Common myeloid progenitor, CD34-positive (primary cell): ENCODE data around the gene PDE3B.
A peak's percentile ranks its signal among the peaks of the same experiment; 100 is the strongest.

Experiments
- CTCF ChIA-PET: fragments of 350-600 bp; sonication (Branson Sonifier 250); formaldehyde crosslinking; loops from one replicate; lab custom pipeline; 2021; ENCODE audit warnings: antibody characterized with exemption; lab: Charles Lee
- POLR2A ChIA-PET: fragments of 350-600 bp; sonication (Branson Sonifier 250); formaldehyde crosslinking; loops from one replicate; lab custom pipeline; 2021; ENCODE audit warnings: antibody characterized with exemption; lab: Charles Lee
- DNase-seq, 3 donors: peaks; one replicate each; pipeline versions ENCODE4 v3.0.0 to v3.0.0-alpha.2; 2013
- H3K27ac ChIP-seq, 2 experiments: 1 replicate in 1 of 2; 2 replicates in 1 of 2; pipeline ENCODE4 v1.7.0; 2013; ENCODE audit warnings: inconsistent platforms in 2 of 2, low read length in 2 of 2, mild to moderate bottlenecking in 2 of 2, low read depth in 1 of 2, moderate library complexity in 1 of 2; ENCODE audit not compliant: severe bottlenecking in 2 of 2, insufficient read depth in 1 of 2, poor library complexity in 1 of 2
- H3K27me3 ChIP-seq, 5 experiments: replicated peaks in 2 of 5; 1 replicate in 3 of 5; 2 replicates in 2 of 5; pipeline versions ENCODE4 v1.6.1 to v1.7.0; 2013; ENCODE audit warnings: low read length in 4 of 5, mild to moderate bottlenecking in 2 of 5, moderate library complexity in 2 of 5, inconsistent platforms in 1 of 5; ENCODE audit not compliant: insufficient read depth in 5 of 5, control insufficient read depth in 4 of 5
- H3K36me3 ChIP-seq, 4 experiments: 1 replicate in 2 of 4; 2 replicates in 2 of 4; pipeline versions ENCODE4 v1.6.1 to v1.7.0; 2013; ENCODE audit warnings: low read length in 3 of 4, control low read depth in 1 of 4, mild to moderate bottlenecking in 1 of 4; ENCODE audit not compliant: control insufficient read depth in 4 of 4, insufficient read depth in 4 of 4
- H3K4me1 ChIP-seq, 4 experiments: 1 replicate in 3 of 4; 2 replicates in 1 of 4; pipeline versions ENCODE4 v1.6.1 to v1.7.1; 2013; ENCODE audit warnings: low read length in 3 of 4, mild to moderate bottlenecking in 3 of 4, control low read depth in 1 of 4, inconsistent platforms in 1 of 4, moderate library complexity in 1 of 4; ENCODE audit not compliant: control insufficient read depth in 4 of 4, insufficient read depth in 4 of 4; ENCODE audit errors: control extremely low read depth in 1 of 4
- H3K4me3 ChIP-seq, 7 experiments: 1 replicate in 4 of 7; 2 replicates in 3 of 7; pipeline versions ENCODE4 v1.5.1 to v1.7.0; 2013; ENCODE audit warnings: mild to moderate bottlenecking in 7 of 7, low read length in 6 of 7, moderate library complexity in 6 of 7, inconsistent platforms in 2 of 7, low read depth in 2 of 7, control low read depth in 1 of 7; ENCODE audit not compliant: insufficient read depth in 4 of 7, control insufficient read depth in 1 of 7; ENCODE audit errors: extremely low read depth in 1 of 7
- H3K9me3 ChIP-seq, 5 experiments: 1 replicate in 4 of 5; 2 replicates in 1 of 5; pipeline versions ENCODE4 v1.6.1 to v1.7.1; 2013; ENCODE audit warnings: low read length in 4 of 5, mild to moderate bottlenecking in 2 of 5, inconsistent platforms in 1 of 5, low read depth in 1 of 5, moderate library complexity in 1 of 5; ENCODE audit not compliant: control insufficient read depth in 4 of 5, insufficient read depth in 2 of 5; ENCODE audit errors: control extremely low read depth in 1 of 5
- WGBS: methylation state at CpG from one replicate; pipeline ENCODE4 v1.1.5; 2013; ENCODE audit not compliant: insufficient coverage; 5-methylcytosine and 5-hydroxymethylcytosine counted together

PDE3B gene

DNA sequence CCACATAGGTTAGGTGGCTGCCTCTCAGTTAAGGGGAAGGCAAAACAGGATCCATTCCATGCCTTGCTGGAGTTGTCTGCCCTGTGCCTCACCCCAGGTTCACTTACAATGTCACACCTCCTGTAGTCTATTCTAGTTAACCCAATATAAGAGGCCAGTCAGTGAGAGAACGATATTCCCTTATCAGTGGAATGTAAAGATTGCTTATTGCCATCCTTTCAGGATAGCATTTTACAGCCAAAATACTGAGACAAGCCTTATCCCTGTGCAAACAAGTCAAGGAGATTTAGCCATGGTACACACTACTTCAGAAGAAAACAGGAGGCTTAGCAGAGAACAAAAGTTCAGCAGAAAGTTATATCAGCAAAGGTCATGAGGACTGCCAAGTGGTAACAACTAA is 242.9 kb downstream of the PDE3B start:
- peaks cover 0 to 5% (median 0%) of the 10 kb centered on the region in 4 experiments for H3K36me3 ChIP-seq
- no peaks in the 10 kb centered on the region for H3K27me3 ChIP-seq
- 100% methylated on average over 1 of the region's 1 CpG for WGBS
- H3K4me3 ChIP-seq = no peak overlapping the region
- no peak overlapping the region for H3K27ac ChIP-seq
- H3K9me3 ChIP-seq = no peaks in the 10 kb centered on the region
- POLR2A ChIA-PET = no interaction called here
- CTCF ChIA-PET = interaction anchor here (1.2 to 2.4 kb wide), 2 partner anchors 21 to 96 kb away, joined by 3 to 15 read pairs; no protein-coding TSS in a partner anchor
- H3K4me1 ChIP-seq = peaks cover 0 to 10% (median 9%) of the 10 kb centered on the region in 4 experiments
- no peak for DNase-seq

GRCh38 chr11:14891143-14892035 is 247.8 kb downstream of the PDE3B start:
- POLR2A ChIA-PET = interaction anchor here (0.6 to 1.3 kb wide), 3 partner anchors 15 to 123 kb away, joined by 3 to 7 read pairs (median 6); no protein-coding TSS in a partner anchor
- WGBS = 0% methylated on average over 58 of the region's 67 CpGs

GRCh38 chr11:14892036-14892556 is 248.5 kb downstream of the PDE3B start, which contains the start of gene CYP2R1:
Gene CYP2R1 (minus strand): TSS chr11:14892231. CDS start chr11:14892205, 26 bp downstream.
- DNase-seq = peak; percentile 93 to 95 (median 94)
- WGBS = 0% methylated on average over 23 of the region's 36 CpGs
- H3K4me1 ChIP-seq = peaks cover 0 to 28% (median 19%) of the 10 kb centered on the region in 4 experiments
- no peaks in the 10 kb centered on the region for H3K9me3 ChIP-seq
- peaks cover 0 to 3% (median 0%) of the 10 kb centered on the region in 5 experiments for H3K27me3 ChIP-seq
- H3K27ac ChIP-seq = peak within 1 kb of the TSS in 1 of 2 experiments; percentile 70
- ChIA-PET POLR2A (interaction anchor here (0.9 to 1.3 kb wide), 2 partner anchors 15 to 124 kb away, joined by 3 to 7 read pairs; no protein-coding TSS in a partner anchor), CTCF (interaction anchor here (1.0 to 6.0 kb wide), 6 partner anchors 9 to 214 kb away, joined by 3 to 74 read pairs (median 6); no protein-coding TSS in a partner anchor)
- H3K4me3 ChIP-seq = peak within 1 kb of the TSS; percentile 57 to 87 (median 76)
- H3K36me3 ChIP-seq = no peaks in the 10 kb centered on the region

More at GRCh38 chr11:14891143-14892035, 247.8 kb downstream of the PDE3B start:
- no peaks in the 10 kb centered on the region for H3K36me3 ChIP-seq
- peak; percentile 86 to 93 (median 90) for DNase-seq
- peak overlapping the region; percentile 57 to 87 (median 76) for H3K4me3 ChIP-seq
- CTCF ChIA-PET = interaction anchor here (1.0 to 6.0 kb wide), 7 partner anchors 9 to 214 kb away, joined by 3 to 74 read pairs (median 4); no protein-coding TSS in a partner anchor
- no peaks in the 10 kb centered on the region for H3K9me3 ChIP-seq
- H3K27ac ChIP-seq = peak overlapping the region in 1 of 2 experiments; percentile 70
- peaks cover 0 to 3% (median 0%) of the 10 kb centered on the region in 5 experiments for H3K27me3 ChIP-seq
- peaks cover 0 to 28% (median 19%) of the 10 kb centered on the region in 4 experiments for H3K4me1 ChIP-seq

DNA sequence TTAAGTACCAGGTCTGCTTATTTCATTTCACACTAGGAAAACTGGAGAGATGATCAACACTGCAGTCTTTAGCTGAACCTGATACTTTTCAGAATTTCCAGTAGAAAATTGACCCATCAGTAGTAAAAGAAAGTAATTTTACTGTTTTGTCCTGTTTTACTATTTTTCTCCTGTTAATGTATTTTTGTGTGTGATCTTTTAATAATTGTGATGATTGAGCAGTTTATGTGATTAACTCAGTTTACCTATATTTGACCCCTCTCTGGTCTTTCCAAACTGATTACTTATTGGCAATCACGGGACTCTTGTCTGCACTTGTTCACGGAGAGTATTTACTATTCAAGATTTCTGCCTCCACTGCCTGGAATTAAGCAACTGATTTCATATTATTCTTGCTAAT is 249.0 kb downstream of the PDE3B start:
- Histone ChIP-seq H3K9me3 (no peaks in the 10 kb centered on the region), H3K27me3 (peaks cover 0 to 3% (median 0%) of the 10 kb centered on the region in 5 experiments), H3K27ac (no peak overlapping the region), H3K36me3 (no peaks in the 10 kb centered on the region), H3K4me1 (peaks cover 0 to 28% (median 19%) of the 10 kb centered on the region in 4 experiments), H3K4me3 (peak overlapping the region; percentile 57 to 87 (median 76))
- ChIA-PET POLR2A (interaction anchor here (1.3 kb wide), 1 partner anchor 14 kb away, joined by 7 read pairs; no protein-coding TSS in a partner anchor), CTCF (interaction anchor here (0.7 to 6.0 kb wide), 5 partner anchors 8 to 363 kb away, joined by 3 to 74 read pairs (median 7); no protein-coding TSS in a partner anchor)
- DNase-seq = no peak
- WGBS = 100% methylated on average over 2 of the region's 2 CpGs

- Histone ChIP-seq H3K4me1 (peaks cover 0 to 28% (median 19%) of the 10 kb centered on the region in 4 experiments), H3K27ac (no peak overlapping the region), H3K9me3 (no peaks in the 10 kb centered on the region), H3K36me3 (no peaks in the 10 kb centered on the region), H3K27me3 (peaks cover 0 to 3% (median 0%) of the 10 kb centered on the region in 5 experiments), H3K4me3 (no peak overlapping the region)
- ChIA-PET POLR2A (no interaction called here), CTCF (interaction anchor here (0.6 to 6.0 kb wide), 3 partner anchors 8 to 533 kb away, joined by 3 to 74 read pairs (median 5); no protein-coding TSS in a partner anchor)
- DNase-seq = peak in 1 of 3 donors; percentile 6
- 94% methylated on average over 4 of the region's 5 CpGs for WGBS
These were observed 251.3 kb downstream of the PDE3B start for GRCh38 chr11:14894657-14895598.

GRCh38 chr11:14898355-14898754 is 254.8 kb downstream of the PDE3B start:
- Histone ChIP-seq H3K36me3 (no peaks in the 10 kb centered on the region), H3K27ac (no peak overlapping the region), H3K9me3 (no peaks in the 10 kb centered on the region), H3K4me3 (no peak overlapping the region), H3K4me1 (peaks cover 0 to 12% (median 0%) of the 10 kb centered on the region in 4 experiments), H3K27me3 (peaks cover 0 to 3% (median 0%) of the 10 kb centered on the region in 5 experiments)
- no peak for DNase-seq
- ChIA-PET CTCF (interaction anchor here (1.8 kb wide), 1 partner anchor 10 kb away, joined by 15 read pairs; no protein-coding TSS in a partner anchor), POLR2A (no interaction called here)
- WGBS = no CpG with 5 or more reads among the region's 3 CpGs
